Karpas-422 (cell line): ENCODE results near the gene SLC1A1. TPM values are rescaled to one million over a fixed set of nuclear protein-coding genes. Genes with fewer than 3 reads are reported as not detected.

Experiments used
- DNase-seq: peaks from one replicate; pipeline ENCODE4 v3.0.0-alpha.2; 2015
- H2AFZ ChIP-seq: fragments of 200-600 bp; sonication (generic); 2 replicates; pipeline ENCODE4 v1.6.1; 2014; ENCODE audit warnings: antibody characterized with exemption, low read length, mixed read lengths
- H3K27ac ChIP-seq: fragments of 200-600 bp; sonication (generic); 2 replicates; pipeline ENCODE4 v1.5.1; 2014; ENCODE audit warnings: mild to moderate bottlenecking, low read length, moderate library complexity
- H3K27me3 ChIP-seq: fragments of 200-600 bp; sonication (generic); 2 replicates; pipeline ENCODE4 v1.6.1; 2014; ENCODE audit warnings: low read length, mixed read lengths
- H3K36me3 ChIP-seq: fragments of 200-600 bp; sonication (generic); 2 replicates; pipeline ENCODE4 v1.6.1; 2014; ENCODE audit warnings: low read length, mixed read lengths; ENCODE audit not compliant: insufficient read depth
- H3K4me1 ChIP-seq: fragments of 200-600 bp; sonication (generic); 2 replicates; pipeline ENCODE4 v1.6.1; 2014; ENCODE audit warnings: mild to moderate bottlenecking, low read length, mixed read lengths
- H3K4me2 ChIP-seq: fragments of 200-600 bp; sonication (generic); 2 replicates; pipeline ENCODE4 v1.6.1; 2014; ENCODE audit warnings: low read length, low read depth, mild to moderate bottlenecking; ENCODE audit not compliant: poor library complexity, severe bottlenecking
- H3K4me3 ChIP-seq: fragments of 200-600 bp; sonication (generic); 2 replicates; pipeline ENCODE4 v1.5.1; 2014; ENCODE audit warnings: mild to moderate bottlenecking, antibody characterized with exemption, low read length, mixed read lengths
- H3K79me2 ChIP-seq: fragments of 200-600 bp; sonication (generic); 2 replicates; pipeline ENCODE4 v1.6.1; 2014; ENCODE audit warnings: mild to moderate bottlenecking, low read length, mixed read lengths
- H3K9ac ChIP-seq: fragments of 200-600 bp; sonication (generic); 2 replicates; pipeline ENCODE4 v1.6.0; 2014; ENCODE audit warnings: low read length
- H3K9me2 ChIP-seq: fragments of 200-600 bp; sonication (generic), shearing (Covaris generic); replicated peaks from 2 replicates; pipeline ENCODE4 v1.6.0; 2014; ENCODE audit warnings: mild to moderate bottlenecking, low read length, moderate library complexity; ENCODE audit not compliant: insufficient read depth
- H3K9me3 ChIP-seq: fragments of 300-700, 200-600 bp; sonication (generic); 2 replicates; pipeline ENCODE4 v1.6.1; 2014; ENCODE audit warnings: low read length, mixed read lengths
- H4K20me1 ChIP-seq: fragments of 200-600 bp; sonication (generic); 2 replicates; pipeline ENCODE4 v1.6.1; 2014; ENCODE audit warnings: mild to moderate bottlenecking, antibody characterized with exemption, low read length, low read depth; ENCODE audit not compliant: insufficient read depth
- total RNA-seq: library from RNA; depleted of rRNA; stranded (reverse); fragments of >200 nt; shearing (Covaris generic); gene quantifications from 2 replicates; pipeline ENCODE4 v1.2.3, GENCODE V29; 2014; ENCODE audit warnings: low replicate concordance; rRNA removed

The SLC1A1 gene
- total RNA-seq, 1 experiment from 2014 or later, result not detected

DNA sequence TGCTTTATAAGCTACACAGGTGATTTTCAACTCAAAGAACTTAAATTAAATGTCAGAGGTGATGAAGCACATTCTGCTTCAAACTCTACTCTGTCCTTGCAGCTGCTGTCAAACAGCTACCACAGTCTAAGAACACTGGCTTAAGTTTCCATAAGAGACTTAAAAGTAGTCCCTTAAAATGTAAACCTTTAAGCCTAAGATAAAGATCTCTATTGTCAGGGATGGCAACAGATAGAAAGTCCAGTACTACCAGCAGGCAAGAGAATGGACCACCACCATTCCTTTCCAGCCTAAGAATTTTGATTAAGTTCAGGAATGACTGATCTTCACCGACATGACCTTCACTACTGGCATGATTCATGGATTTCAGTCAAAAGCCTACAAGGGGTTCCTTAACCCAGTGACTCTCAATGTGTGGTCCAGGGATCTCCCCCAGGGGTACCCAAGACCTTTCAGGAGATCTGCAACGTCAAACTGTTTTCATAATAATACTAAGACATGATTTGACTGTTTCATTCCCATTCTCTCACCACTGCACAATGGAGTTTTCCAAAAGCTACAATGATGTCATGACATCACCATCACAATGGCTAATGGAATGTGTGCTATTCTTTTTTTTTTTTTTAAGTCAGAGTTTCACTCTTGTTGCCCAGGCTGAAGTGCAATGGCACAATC, 130.8 kb downstream of the SLC1A1 start:
- Histone ChIP-seq H3K27me3 (no peaks in the 10 kb centered on the region), H3K27ac (no peak overlapping the region), H3K4me1 (no peaks in the 10 kb centered on the region), H3K9ac (no peak overlapping the region), H3K4me2 (no peak overlapping the region), H4K20me1 (no peaks in the 10 kb centered on the region), H3K9me2 (no peaks in the 10 kb centered on the region), H3K79me2 (no peaks in the 10 kb centered on the region), H2AFZ (no peak overlapping the region), H3K4me3 (no peak overlapping the region), H3K36me3 (no peaks in the 10 kb centered on the region), H3K9me3 (no peaks in the 10 kb centered on the region)
- no peak for DNase-seq

GRCh38 chr9:4622016-4622415, 131.7 kb downstream of the SLC1A1 start:
- Histone ChIP-seq H3K4me3 (no peak overlapping the region), H3K9me2 (no peaks in the 10 kb centered on the region), H3K27ac (no peak overlapping the region), H3K9ac (no peak overlapping the region), H3K4me1 (no peaks in the 10 kb centered on the region), H2AFZ (no peak overlapping the region), H4K20me1 (no peaks in the 10 kb centered on the region), H3K36me3 (no peaks in the 10 kb centered on the region), H3K27me3 (no peaks in the 10 kb centered on the region), H3K79me2 (no peaks in the 10 kb centered on the region), H3K9me3 (no peaks in the 10 kb centered on the region), H3K4me2 (no peak overlapping the region)
- no peak for DNase-seq

DNA sequence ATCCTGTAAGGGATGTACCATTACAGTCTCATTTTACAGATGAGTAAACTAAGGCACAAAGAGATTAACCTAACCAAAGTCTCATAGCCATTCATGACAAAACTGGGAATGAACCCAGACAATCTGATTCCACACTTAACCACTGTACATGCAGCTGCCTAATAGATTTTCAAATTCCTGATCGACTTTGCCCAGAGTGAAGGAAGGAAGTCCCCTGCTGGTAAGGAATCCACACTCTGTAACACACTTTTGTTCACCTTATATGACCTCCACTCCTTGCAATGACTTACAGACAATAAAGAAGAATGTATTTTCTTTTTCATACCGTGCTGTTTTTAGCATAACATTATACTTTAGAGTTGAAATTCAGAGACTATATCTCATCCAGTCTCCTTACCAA, 140.6 kb downstream of the SLC1A1 start:
- Histone ChIP-seq H2AFZ (no peak overlapping the region), H3K9me3 (no peaks in the 10 kb centered on the region), H3K4me1 (no peaks in the 10 kb centered on the region), H4K20me1 (no peaks in the 10 kb centered on the region), H3K9me2 (no peaks in the 10 kb centered on the region), H3K4me3 (no peak overlapping the region), H3K27ac (no peak overlapping the region), H3K36me3 (no peaks in the 10 kb centered on the region), H3K79me2 (no peaks in the 10 kb centered on the region), H3K4me2 (no peak overlapping the region), H3K27me3 (no peaks in the 10 kb centered on the region), H3K9ac (no peak overlapping the region)
- DNase-seq, result no peak

Other genes starting within 250 kb of the SLC1A1 start
- not detected in 2 replicates for gene GLIS3, start 190.4 kb upstream of the SLC1A1 start, total RNA-seq
- 8.9 and 13.1 TPM in 2 replicates for gene PLPP6, start 171.8 kb downstream of the SLC1A1 start, total RNA-seq
- 0.22 and 0.69 TPM in 2 replicates for gene SPATA6L, start 176.0 kb downstream of the SLC1A1 start, total RNA-seq
- 12.0 and 17.9 TPM in 2 replicates for gene CDC37L1, start 189.1 kb downstream of the SLC1A1 start, total RNA-seq